Measurements from ENCODE around the gene VEGFB. TPM values are rescaled to one million over a fixed set of nuclear protein-coding genes. Genes with fewer than 3 reads are reported as not detected.

Gene VEGFB
- total and polyA plus RNA-seq, 2 of the 4 experiments (the other 2 are of a cell fraction): 3.0 to 25.1 TPM

- Histone ChIP-seq H3K36me3 (ENCODE audit: control insufficient read depth, insufficient read depth, low read length) (peaks cover 8% of the 10 kb centered on the region), H3K9ac (ENCODE audit: low read depth, low read length) (no peak overlapping the region), H2AFZ (replicated peaks; ENCODE audit: low read length, poor library complexity) (no peak overlapping the region), H4K8ac (ENCODE audit: low read depth in 2 of 2, low read length in 2 of 2) (no peak overlapping the region), H4K91ac (ENCODE audit: insufficient read depth, low read depth, low read length) (no peak overlapping the region), H3K18ac (ENCODE audit: low read depth, low read length) (no peak overlapping the region), H3K79me1 (ENCODE audit: low read depth in 1 of 2, low read length in 2 of 2) (peaks cover 16 to 64% of the 10 kb centered on the region in 2 experiments), H3K9me3 (ENCODE audit: control insufficient read depth, insufficient read depth, low read length) (no peaks in the 10 kb centered on the region), H2BK15ac (ENCODE audit: low read depth, low read length) (no peak overlapping the region), H4K20me1 (ENCODE audit: insufficient read depth, low read length) (no peaks in the 10 kb centered on the region), H2BK20ac (ENCODE audit: low read depth, low read length) (no peak overlapping the region), H2BK5ac (ENCODE audit: low read depth, low read length, poor library complexity, severe bottlenecking) (no peak overlapping the region), H4K5ac (ENCODE audit: low read depth, low read length) (no peak overlapping the region), H3K9me1 (ENCODE audit: insufficient read depth, low read length) (no peaks in the 10 kb centered on the region; the same call in 1 of the 2 replicates), H3K27ac (ENCODE audit: insufficient read depth, low read length) (no peak overlapping the region), H3K27me3 (ENCODE audit: control insufficient read depth, insufficient read depth, low read length) (no peaks in the 10 kb centered on the region), H2AK5ac (ENCODE audit: low read depth, low read length) (no peak overlapping the region), H3K4ac (ENCODE audit: low read depth, low read length) (no peak overlapping the region), H3K4me2 (ENCODE audit: low read depth, low read length) (no peak overlapping the region), H3K56ac (ENCODE audit: extremely low read depth, insufficient read depth, low read length) (no peak overlapping the region), H3K4me3 (ENCODE audit: insufficient read depth, low read depth, low read length) (no peak overlapping the region), H2BK120ac (ENCODE audit: low read depth, low read length) (no peak overlapping the region), H3K14ac (replicated peaks; ENCODE audit: low read depth, low read length) (no peak overlapping the region), H3K4me1 (ENCODE audit: control insufficient read depth, insufficient read depth, low read length) (peaks cover 13% of the 10 kb centered on the region), H3K23ac (ENCODE audit: low read depth, low read length) (no peak overlapping the region), H2AK9ac (replicated peaks; ENCODE audit: low read depth, low read length, poor library complexity) (no peak overlapping the region)
- TF ChIP-seq USF2 (IDR thresholded peaks at IDR 0.05; ENCODE audit: low read depth, low read length) (no peak), FOS (IDR thresholded peaks at IDR 0.05; ENCODE audit: low read depth, low read length) (no peak), MXI1 (IDR thresholded peaks at IDR 0.05; ENCODE audit: borderline replicate concordance, low read depth, low read length) (no peak), CEBPB (IDR thresholded peaks at IDR 0.05; ENCODE audit: low read depth, low read length) (no peak), RCOR1 (IDR thresholded peaks at IDR 0.05; ENCODE audit: insufficient replicate concordance, low read length) (no peak), RAD21 (IDR thresholded peaks at IDR 0.05; ENCODE audit: low read length) (no peak), MAZ (IDR thresholded peaks at IDR 0.05; ENCODE audit: borderline replicate concordance, low read depth, low read length) (no peak), ELK1 (IDR thresholded peaks at IDR 0.05; ENCODE audit: borderline replicate concordance, low read depth, low read length) (no peak), SMC3 (IDR thresholded peaks at IDR 0.05; ENCODE audit: low read depth, low read length) (no peak), RFX5 (IDR thresholded peaks at IDR 0.05; ENCODE audit: low read depth, low read length) (no peak), NFE2L2 (IDR thresholded peaks at IDR 0.05; ENCODE audit: low read depth, low read length) (no peak)
- DNase-seq: no peak
- in situ Hi-C loops (cut with MboI; ENCODE audit: low sequenced_read_pairs) (no loop called here), dilution Hi-C loops (cut with HindIII; ENCODE audit: low sequenced_read_pairs, unreplicated experiment) (no loop called here), intact Hi-C loops (cut with micrococcal nuclease) (no loop called here)
- no peak for ATAC-seq (ENCODE audit: low read depth)
- CTCF ChIA-PET: no interaction called here
- BruUV-seq (replicated peaks): no TSS peak
- POLR2A ChIA-PET (ENCODE audit: unreplicated experiment): no interaction called here
- 96% methylated on average over 3 of the region's 8 CpGs; no CpG with 5 or more reads in 1 of the 2 experiments for WGBS, 2 experiments (ENCODE audit: extremely low coverage in 2 of 2, insufficient read length in 1 of 2)
These were observed 1.4 kb upstream of the VEGFB start for GRCh38 chr11:64232967-64233315.
